C1 segment of cervical spinal cord (tissue), 14 donors: ENCODE measurements around the gene AIFM3.

ENCODE experiments used
- DNase-seq, 14 donors: peaks; one replicate each; lab custom pipeline; 2025; lab: John Stamatoyannopoulos, UW

AIFM3 gene

GRCh38 chr22:21025763-21026755 lies 59.0 kb downstream of the AIFM3 start:
- DNase-seq: no peak

GRCh38 chr22:21026783-21027692 lies 60.0 kb downstream of the AIFM3 start:
- DNase-seq: no peak

- no peak for DNase-seq
Measured at GRCh38 chr22:21028277-21029251, 61.5 kb downstream of the AIFM3 start.

- no peak for DNase-seq
Measured at GRCh38 chr22:21029486-21030025, 62.5 kb downstream of the AIFM3 start.

GRCh38 chr22:21030032-21030431 lies 63.0 kb downstream of the AIFM3 start:
- no peak for DNase-seq
